Measurements from ENCODE around the gene TUBA8.
A peak's percentile ranks its signal among the peaks of the same experiment; 100 is the strongest.

The TUBA8 gene

DNA sequence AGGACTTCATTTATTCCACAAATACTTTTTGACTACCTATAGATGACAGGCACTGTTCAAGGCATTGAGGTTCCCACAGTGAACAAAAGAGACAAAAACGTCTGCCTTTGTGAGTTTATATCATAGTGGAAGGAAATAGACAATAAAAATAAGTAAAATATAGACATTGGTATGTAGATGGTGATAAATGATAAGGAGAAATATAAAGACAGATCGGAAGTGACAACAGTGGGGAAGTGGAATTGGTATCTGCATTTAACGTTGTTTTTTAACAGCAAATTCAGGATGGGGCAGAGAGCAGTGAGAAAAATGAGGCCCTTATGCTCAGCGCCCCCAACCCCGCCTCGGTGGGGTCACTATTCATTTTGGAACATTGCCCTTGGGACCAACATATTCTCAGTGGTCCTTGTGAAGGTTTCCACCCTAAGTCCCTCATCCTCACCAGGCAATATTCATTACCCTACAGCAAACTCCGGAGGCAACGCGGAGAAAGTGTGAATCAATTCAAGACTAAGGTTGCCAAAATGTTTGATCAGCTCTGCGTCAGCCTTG lies 33.4 kb upstream of the TUBA8 start:
- no peak for DNase-seq (ENCODE audit: low read depth in 2 of 2)

DNA sequence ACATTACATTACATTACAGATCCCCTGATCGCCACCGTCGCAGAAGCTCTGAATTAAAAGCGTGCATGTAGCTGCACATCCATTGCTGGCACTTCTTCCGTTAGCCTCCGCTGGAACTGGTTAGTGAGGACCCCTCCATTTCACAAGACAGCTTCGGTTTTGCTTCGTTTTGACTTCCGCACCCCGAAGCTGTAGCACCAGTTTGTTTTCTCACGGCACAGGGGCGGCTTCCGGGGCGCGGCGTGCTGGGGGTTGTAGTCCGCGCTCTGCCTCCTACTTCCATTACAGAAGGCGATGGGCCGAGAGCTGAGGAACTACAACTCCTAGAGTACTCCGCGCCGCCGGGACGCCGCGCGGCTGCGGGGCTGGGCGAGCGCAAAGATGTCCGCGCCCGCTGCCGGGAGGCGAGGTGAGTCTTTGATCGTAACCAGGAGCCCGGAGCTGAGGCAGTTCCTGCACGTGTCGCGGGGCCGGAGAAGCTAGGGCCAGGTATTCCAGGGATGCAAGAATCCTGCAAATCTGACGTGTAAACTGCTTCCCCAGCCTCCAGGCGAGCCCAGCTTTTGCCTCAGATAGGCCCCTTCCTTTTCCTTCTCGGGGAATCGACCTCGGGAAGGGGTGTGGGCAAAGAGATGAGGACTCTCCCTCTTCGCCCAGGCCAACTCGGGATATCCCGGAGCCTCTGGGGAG lies 32.8 kb upstream of the TUBA8 start, which contains the start of gene PEX26:
Gene PEX26, plus strand, starts transcription at position 352 of the 690 bp plus-strand sequence. CDS start 387 bp downstream, outside the sequence.
- DNase-seq (ENCODE audit: low read depth in 2 of 2), result peak; percentile 87 to 93

DNA sequence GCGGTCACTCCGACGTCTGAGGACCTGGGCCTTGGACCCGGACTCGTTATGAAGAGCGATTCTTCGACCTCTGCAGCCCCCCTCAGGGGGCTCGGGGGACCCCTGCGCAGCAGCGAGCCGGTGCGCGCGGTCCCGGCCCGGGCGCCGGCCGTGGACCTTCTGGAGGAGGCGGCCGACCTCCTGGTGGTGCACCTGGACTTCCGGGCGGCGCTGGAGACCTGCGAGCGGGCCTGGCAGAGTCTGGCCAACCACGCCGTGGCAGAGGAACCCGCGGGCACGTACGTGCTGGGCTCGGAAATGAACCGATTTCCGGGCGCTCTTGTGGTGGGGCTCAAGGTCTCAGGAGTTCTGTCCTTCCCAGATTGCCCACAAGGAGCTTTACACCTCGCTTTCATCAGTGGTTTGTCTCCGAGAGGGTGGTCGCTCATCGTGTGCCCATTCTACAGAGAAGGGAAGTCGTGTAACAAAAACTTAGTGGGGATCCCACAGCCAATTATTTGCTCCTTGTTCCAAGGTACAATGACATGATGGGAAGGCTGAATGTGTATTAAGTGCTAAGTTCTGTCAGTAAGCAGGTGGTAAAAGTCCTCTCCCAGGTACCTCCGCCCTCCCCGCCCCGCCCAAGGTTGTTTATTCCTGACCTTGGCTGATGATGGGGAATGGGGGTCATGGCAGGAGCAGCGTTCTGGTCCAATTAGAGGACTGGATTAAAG lies 32.1 kb upstream of the TUBA8 start:
- peak; percentile 28 to 42 for DNase-seq (ENCODE audit: low read depth in 2 of 2)

DNA sequence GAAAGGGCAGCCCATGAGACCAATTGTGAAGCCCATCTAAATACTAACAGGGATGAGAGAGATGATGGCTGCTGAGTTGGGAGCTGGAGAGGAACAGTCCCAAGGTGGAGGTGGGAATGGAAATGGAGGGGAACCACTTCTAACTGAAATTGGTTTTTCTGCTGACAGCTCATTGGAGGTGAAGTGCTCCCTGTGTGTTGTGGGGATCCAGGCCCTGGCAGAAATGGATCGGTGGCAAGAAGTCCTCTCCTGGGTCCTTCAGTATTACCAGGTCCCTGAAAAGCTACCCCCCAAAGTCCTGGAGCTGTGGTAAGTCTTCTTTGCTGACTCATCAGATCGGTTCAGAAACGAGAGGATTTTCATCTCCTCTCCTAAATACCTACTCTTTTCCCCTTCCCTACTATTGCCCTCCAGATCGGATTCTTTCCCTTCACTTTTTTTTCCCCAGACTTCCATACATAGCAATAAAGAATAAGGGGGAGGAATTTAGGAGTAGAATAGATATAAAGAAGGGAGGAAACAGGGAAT lies 30.8 kb upstream of the TUBA8 start:
- no peak for DNase-seq (ENCODE audit: low read depth in 2 of 2)

DNA sequence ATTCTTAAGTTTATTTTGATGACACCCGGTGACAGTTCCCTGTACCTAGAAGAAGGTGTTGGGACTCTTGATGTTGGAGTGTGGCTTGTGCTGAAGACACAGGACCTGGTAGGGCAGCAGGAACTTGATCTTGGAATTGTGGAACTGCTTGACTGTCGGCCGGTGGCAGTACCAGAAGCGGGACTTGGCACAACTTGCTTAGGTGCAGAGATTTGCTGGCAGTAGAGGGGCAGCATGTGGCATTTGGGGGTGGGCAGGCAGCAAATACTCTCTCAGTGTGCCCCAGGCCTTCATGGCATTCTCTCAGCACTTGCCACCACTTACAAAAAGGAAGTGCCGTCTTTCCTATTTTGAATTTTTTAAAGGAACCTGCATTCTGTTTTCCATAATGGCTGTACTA lies 29.2 kb upstream of the TUBA8 start:
- no peak for DNase-seq (ENCODE audit: low read depth in 2 of 2)

DNA sequence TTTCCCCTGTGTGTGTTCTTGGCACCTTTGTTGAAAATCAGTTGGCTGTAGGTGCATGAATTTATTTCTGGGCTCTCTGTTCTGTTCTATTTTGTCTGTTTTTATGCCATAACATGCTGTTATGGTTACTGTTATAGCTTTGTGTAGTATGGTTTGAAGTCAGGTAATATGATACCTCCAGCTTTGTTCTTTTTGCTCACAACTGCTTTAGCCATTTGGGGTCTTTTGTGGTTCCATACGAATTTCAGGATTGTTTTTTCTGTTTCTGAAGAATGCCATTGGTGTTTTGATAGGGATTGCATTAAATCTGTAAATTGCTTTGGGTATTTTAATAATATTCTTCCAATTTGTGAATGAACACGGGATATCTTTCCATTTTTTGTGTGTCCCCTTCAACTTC lies 28.1 kb upstream of the TUBA8 start:
- no peak for DNase-seq (ENCODE audit: low read depth in 2 of 2)

DNA sequence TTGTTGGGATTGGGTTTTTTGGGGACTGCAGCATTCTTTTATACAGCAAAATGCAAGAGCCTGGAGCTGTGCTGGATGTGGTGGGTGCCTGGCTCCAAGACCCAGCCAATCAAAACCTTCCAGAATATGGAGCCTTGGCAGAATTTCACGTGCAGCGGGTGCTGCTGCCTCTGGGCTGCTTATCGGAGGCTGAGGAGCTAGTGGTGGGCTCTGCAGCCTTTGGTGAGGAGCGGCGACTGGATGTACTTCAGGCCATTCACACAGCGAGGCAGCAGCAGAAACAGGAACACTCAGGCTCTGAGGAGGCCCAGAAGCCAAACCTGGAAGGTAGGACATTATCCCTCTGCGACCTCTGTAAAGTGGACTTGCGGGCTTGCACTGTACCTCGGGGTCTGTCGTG lies 27.2 kb upstream of the TUBA8 start:
- DNase-seq (ENCODE audit: low read depth in 2 of 2), result no peak

DNA sequence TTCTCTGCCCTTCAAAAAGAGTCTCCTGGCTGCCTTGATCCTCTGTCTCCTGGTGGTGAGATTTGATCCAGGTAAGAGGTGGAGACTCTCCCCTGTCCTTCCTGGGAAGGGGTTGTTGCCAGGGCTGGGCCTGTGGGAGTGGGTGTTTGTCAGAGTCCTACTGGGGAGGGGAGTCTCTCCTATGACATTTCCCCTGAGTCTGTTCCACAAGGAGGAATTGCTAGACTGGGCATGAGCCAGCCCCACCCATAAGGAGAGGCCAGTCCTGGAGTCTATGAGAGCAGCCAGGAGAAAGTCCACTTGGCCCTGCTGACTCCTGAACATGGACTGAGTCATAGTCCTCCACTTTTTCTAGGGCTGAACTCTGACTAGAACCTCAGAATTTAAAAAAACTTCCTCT lies 25.4 kb upstream of the TUBA8 start:
- no peak for DNase-seq (ENCODE audit: low read depth in 2 of 2)

DNA sequence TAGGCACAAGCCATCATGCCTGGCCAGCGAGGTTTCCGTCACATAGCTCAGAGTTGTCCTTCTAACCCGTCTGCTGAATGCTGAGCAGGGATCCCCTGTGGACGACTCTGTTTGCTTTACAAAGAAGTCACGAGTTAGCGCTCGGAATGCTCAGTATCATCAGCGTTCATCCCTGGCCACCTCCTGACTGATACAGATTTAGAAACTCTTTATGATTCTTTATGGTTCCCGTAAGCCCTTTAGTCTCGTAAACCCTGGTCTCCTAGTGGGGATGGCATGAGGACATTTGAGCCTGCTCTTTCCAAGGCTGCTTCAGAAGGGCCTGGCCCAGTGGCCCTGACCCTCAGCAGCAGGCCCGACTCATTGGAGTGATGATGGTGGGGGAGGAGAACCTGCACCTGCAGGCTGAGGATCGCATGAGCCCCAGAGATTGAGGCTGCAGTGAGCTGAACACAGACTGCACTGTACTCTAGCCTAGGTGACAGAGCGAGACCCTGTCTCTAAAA lies 23.2 kb upstream of the TUBA8 start:
- no peak for DNase-seq (ENCODE audit: low read depth in 2 of 2)

DNA sequence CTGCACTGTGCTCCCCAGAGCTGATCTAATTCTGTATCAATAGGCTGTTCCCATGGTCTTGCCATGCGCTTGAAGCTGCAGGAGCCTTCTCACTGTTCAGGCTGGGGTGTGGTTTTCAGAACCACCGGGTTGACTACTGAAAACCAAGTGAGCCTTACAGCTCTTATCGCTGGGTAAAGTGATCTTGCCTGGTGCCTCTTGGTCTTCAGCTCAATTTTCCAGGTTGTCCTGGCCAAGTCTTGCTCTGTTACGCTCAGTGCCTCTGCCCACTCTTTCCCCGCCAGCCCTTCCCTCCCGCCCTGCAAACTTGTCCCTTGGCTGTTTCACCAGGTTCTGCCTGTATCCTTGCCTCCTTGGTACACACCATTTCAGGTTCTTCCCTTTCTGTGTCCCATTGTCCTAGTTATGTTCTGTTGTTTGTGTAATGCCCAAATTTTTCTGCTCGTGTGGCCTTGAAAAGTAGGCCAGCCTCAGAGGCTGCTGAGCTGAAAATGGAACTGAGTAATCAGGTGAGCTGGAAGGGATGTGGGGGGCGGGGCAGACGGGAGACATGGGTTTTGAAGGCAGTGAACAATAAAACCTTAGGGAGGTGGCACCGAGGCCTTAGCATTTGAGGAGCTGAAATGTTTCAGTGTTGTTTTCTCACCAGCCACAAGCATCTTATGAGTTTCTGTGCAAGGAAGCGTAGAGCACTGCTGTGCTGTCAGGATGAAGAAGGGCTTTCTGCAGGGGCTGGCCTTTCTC lies 21.6 kb upstream of the TUBA8 start:
- peak in 1 of 2 donors; percentile 29 for DNase-seq (ENCODE audit: low read depth in 2 of 2)

DNA sequence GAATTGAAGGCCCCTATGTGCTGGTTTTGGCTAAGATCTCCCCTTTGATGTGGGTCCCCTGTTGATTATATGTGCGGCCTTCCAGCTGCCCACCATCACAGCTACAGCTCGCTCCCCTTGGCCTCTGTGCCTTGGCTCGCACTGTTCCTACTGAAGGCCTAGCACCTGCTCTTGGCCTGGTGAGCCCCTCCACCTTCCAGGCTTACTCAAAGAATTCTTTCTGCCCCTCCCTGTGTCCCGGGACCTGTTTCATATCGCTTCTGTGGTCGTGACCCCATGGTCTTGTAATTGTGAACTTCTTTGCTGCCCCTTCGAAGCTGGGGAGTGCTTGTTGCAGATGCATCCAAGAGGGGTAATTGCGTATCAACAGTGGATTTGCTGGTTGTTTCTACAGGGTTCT lies 20.3 kb upstream of the TUBA8 start:
- DNase-seq (ENCODE audit: low read depth in 2 of 2), result no peak

DNA sequence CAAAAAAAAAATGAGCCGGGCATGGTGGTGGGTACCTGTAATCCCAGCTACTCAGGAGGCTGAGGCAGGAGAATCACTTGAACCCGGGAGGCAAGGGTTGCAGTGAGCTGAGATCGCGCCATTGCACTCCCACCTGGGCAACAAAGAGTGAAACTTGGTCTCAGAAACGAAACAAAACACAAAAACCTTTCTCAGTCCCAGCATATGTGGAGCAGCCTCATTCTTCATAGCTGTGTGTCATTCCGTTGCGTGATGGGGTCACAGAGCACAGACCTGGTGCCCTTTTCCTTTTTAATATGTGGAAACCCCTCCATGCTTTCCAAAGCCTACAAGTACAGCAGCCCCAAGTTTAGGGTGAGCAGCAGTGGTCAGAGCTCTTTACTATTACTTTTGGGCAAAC lies 19.1 kb upstream of the TUBA8 start:
- no peak for DNase-seq (ENCODE audit: low read depth in 2 of 2)

DNA sequence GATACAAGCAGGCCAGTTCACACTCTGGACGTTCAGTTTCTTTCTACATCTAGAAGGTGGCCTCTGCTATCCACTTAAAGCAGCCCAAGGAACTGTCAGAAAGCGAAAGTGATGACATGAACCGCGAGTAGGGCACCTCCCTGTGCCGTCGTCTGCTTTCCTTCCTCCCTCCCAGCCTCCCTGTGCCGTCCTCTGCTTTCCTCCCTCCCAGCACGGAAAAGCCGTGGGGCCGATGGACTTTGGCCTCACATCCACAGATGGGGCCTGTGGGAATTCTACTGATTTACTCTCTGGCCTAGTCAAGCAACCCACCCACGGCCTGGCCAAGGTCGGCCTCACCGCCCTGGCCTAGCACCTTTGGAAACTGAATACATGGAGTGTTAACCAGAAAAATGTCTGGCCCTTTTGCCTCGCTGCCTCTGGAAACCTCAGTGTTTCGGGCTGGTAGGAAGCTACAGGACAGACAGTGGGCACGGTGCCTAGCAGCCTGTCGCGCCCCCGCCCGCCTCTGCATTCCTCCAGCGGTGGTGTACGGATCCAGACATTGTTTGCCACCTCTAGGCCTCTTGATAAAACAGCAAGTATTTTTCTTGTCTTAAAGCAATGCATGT lies 18.6 kb upstream of the TUBA8 start:
- DNase-seq (ENCODE audit: low read depth in 2 of 2), result no peak

DNA sequence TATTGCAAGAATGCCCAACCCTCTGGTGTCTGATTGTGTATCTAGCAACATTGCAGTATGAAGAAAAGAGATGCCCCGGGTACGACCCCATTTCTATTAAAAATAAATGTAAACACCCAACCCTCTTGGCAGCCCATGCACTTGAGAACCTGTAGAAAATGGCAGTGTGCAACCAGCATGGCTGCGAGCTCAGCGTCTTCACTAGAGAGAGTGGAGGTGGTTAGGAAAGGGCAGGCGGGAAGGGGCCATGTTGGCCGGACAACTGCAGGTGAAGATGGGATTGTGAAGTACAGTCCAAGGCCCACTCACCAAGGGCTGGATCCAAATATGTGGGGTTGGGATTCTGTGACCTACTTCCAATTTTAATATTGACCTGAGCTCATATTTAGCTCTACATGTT lies 16.9 kb upstream of the TUBA8 start:
- no peak for DNase-seq (ENCODE audit: low read depth in 2 of 2)

DNA sequence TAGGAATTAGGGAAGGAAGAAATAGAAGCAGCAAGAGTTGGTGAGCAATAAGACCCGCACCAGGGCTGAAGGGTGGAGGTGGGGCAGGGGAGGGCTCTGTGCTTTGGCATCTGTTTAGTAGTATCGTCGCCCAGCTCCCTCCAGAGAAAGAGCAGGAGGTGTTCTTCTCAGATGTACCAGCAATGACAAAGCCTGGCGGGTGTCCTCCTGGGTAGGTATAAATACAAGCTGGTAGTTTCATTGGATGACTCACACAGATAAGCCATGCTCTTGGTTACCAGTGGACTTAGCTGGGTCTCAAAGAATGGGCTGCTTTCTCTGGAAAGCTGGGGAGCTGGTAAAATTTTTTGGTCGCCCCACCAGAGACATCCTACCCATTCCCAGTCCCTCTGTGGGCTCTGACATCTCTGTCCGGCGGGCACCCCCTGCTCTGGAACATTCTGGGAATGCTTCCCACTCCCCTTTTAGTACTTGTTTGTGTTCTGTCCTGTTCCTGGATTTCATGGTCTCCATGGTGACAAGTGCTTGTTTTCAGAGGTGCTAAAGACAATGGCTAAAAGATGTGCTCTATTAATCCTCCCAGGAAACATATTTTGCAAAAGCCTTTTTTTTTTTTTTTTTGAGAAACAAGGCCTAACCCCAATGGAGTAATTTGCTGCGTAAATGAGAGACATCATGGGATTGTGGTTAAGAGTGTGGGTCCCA lies 15.4 kb upstream of the TUBA8 start:
- DNase-seq (ENCODE audit: low read depth in 2 of 2), result no peak

DNA sequence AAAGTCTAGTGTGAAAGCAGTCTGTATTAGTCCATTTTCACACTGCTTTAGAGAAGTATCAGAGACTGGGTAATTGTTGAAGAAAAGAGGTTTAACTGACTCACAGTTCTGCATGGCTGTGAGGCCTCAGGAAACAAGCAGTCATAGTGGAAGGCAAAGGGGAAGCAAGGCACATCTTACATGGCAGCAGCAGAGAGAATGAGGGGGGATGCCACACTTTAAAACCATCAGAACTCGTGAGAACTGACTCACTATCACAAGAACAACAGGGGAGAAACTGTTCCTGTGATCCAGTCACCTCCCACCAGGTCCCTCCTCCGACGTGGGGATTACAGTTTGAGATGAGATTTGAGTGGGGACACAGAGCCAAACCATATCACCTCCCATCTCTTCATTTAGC lies 13.8 kb upstream of the TUBA8 start:
- no peak for DNase-seq (ENCODE audit: low read depth in 2 of 2)

DNA sequence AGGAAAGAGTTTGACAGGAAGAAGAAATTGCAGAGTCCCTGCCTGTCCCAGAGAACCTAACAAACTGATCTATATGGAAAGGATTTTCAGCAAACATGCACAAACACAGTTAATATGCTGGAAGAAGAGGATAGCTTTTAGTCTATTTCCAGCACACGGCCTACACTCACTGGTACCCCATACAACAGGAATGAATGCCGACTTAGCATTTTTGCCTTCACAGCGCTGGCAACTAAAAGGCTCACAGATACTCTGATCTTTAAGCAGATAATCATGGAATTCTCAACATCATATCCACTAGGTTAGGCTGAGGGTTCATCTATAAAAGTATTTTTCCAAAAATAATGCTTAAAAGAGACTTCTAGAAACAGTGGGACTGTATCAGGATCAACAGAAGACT lies 9.8 kb upstream of the TUBA8 start:
- no peak for DNase-seq (ENCODE audit: low read depth in 2 of 2)

DNA sequence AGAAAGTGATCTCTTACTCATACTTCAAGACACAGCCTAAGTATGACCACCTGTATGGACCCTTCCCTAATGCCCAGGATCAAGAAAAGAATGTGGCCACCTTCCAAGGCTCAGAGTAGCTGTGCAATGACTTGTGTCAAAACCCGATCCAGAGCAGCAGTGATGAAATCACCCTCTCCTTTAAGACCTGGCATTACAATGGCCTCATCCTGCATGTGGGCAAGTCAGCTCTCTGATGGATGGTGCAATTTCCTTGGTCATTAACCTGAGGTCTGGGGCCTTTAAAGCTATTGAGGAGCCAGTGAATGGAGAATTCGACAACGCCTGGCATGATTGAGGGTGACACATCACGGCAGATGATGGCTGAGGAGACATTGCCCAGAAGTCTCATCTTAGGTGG lies 9.1 kb upstream of the TUBA8 start:
- no peak for DNase-seq (ENCODE audit: low read depth in 2 of 2)

DNA sequence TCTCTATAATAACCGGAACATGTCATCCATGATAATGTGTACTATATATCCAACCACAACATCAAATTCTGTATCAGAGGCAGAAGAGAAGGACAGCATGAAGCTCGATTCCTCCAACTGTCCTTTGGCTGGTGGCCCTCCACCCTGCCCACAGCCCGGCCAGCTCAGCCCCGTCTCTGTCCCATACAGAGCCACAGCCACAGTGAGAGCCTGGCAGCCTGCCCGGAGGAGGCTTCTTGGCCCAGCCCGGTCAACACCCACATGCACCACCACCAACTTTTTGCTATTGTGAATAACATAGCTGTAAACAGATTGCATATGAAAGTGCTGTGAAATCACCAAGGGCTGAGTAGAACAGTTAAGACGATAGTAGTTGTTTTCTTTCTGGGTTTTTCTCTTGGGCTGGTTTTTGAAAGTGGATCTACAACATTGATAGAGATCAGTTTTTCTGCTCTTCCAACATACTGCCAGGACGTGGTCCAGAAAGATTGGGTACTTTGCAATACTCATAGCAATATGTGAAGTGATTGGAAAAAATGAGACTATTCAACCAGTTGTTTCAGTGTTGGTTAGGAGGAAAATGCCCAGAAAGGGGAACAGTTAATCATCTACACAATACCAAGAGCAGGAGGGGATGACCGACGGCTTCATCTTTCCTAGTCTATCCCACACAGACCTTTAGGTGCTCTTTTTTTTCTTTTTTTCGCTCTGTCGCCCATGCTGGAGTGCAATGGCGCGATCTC lies 6.9 kb upstream of the TUBA8 start:
- no peak for DNase-seq (ENCODE audit: low read depth in 2 of 2)

DNA sequence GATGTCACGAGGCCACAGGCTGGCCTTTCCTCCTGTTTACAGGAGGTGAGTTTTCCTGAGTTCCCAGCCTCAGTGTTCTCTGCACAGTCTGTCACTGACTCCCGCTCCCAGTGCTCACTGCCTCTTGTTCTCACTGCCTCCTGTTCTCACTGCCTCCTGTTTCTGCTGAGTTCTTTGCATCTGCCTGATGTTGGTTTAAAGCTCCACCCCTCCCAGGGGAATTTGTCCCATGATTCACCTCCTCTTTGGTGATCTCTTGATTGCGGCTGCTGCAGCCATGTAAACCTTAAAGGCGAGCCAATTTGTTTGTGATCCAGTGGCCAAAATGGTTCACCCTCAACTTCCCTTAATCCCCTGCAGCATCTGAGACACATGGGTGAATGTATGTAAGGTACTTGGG lies 6.0 kb upstream of the TUBA8 start:
- no peak for DNase-seq (ENCODE audit: low read depth in 2 of 2)

Measured in stimulated activated CD4-positive, alpha-beta T cell treated with anti-CD3 and anti-CD28 coated beads, Interleukin-4, amount 100 ng/mL, for 48 hours (primary cell).